Stomach (tissue), 9 donors: ENCODE results near the gene CXCR6. TPM values are rescaled to one million over a fixed set of nuclear protein-coding genes. Genes with fewer than 3 reads are reported as not detected.
"Not testable (repeated sequence)": the region's sequence is repeated elsewhere in the genome, so short reads cannot be mapped to it uniquely, and the experiment has no call there.

Experiments
- DNase-seq, 2 donors: peaks; one replicate each; pipeline versions ENCODE4 v3.0.0 to v3.0.0-alpha.2; 2013 to 2019
- H3K27ac ChIP-seq, 5 donors: fragments of 200-600 bp in 4 of 5; sonication (generic) in 4 of 5; one replicate each; pipeline ENCODE4 v1.5.1; 2013 to 2019; ENCODE audit warnings: mild to moderate bottlenecking in 1 of 5, moderate library complexity in 1 of 5
- H3K27me3 ChIP-seq, 3 donors: fragments of 200-600 bp; sonication (generic); one replicate each; pipeline ENCODE4 v1.5.1; 2017 to 2019; ENCODE audit warnings: mixed run types in 1 of 3
- H3K36me3 ChIP-seq, 4 donors: fragments of 200-600 bp; sonication (generic); 1 replicate in 3 of 4; 2 replicates in 1 of 4; pipeline ENCODE4 v1.5.1; 2016 to 2019
- H3K4me1 ChIP-seq, 4 donors: fragments of 200-600 bp; sonication (generic); one replicate each; pipeline ENCODE4 v1.5.1; 2016 to 2019
- H3K4me3 ChIP-seq, 4 donors: fragments of 200-600 bp; sonication (generic) in 3 of 4; one replicate each; pipeline ENCODE4 v1.5.1; 2016 to 2019; ENCODE audit warnings: mild to moderate bottlenecking in 1 of 4
- H3K9me3 ChIP-seq, 4 donors: fragments of 200-600 bp; sonication (generic); one replicate each; pipeline ENCODE4 v1.5.1; 2016 to 2019
- CTCF ChIP-seq, 7 experiments: fragments of 450-650 bp in 4 of 7; fragments of 200-600 bp in 3 of 7; sonication (generic) in 3 of 7; IDR thresholded peaks; one replicate each; pipeline ENCODE4 v1.5.1; 2016 to 2019; ENCODE audit warnings: antibody characterized with exemption in 7 of 7, control low read depth in 2 of 7, mild to moderate bottlenecking in 1 of 7
- EP300 ChIP-seq: sonication (generic); formaldehyde crosslinking; IDR thresholded peaks from one replicate; pipeline ENCODE4 v1.6.1; 2017; ENCODE audit warnings: antibody characterized with exemption
- POLR2A ChIP-seq, 4 donors: fragments of 450-650 bp; IDR thresholded peaks; one replicate each; pipeline ENCODE4 v1.6.1; 2016; ENCODE audit warnings: antibody characterized with exemption in 4 of 4, control low read depth in 2 of 4, mild to moderate bottlenecking in 1 of 4, moderate library complexity in 1 of 4
- POLR2AphosphoS5 ChIP-seq, 3 donors: sonication (generic); formaldehyde crosslinking; IDR thresholded peaks; one replicate each; pipeline ENCODE4 v1.6.1; 2016; ENCODE audit warnings: antibody characterized with exemption in 3 of 3
- WGBS, 5 donors: extraction: QIAGEN DNeasy Blood & Tissue Kit in 3 of 5; methylation state at CpG; one replicate each; pipeline versions ENCODE4 v1.1.5 to v1.1.7; 2013 to 2018; 5-methylcytosine and 5-hydroxymethylcytosine counted together
- intact Hi-C: fragments of 100-400 bp; cut with DNase I; formaldehyde crosslinking; loops from one replicate; pipeline ENCODE4 v1.15.1; 2023; ENCODE audit warnings: low total_unique reads
- polyA plus RNA-seq, 3 donors: library from polyadenylated mRNA; stranded (reverse); fragments of 200-250 nt; gene quantifications; one replicate each; pipeline ENCODE4 v1.2.3, GENCODE V29; 2013
- total RNA-seq, 5 donors: library from RNA; depleted of rRNA; stranded (reverse); fragments of >200 nt; gene quantifications; one replicate each; pipeline versions ENCODE4 v1.1.0 to v1.2.3, GENCODE V29; 2014 to 2016
- donor health status: healthy with polysubstance abuse.
- donor health status: Bipolar disorder and iron deficiency.
- donor health status: healthy.

The CXCR6 gene
- total and polyA plus RNA-seq, 8 donors = 0.31 to 14.8 (median 1.1) TPM; not detected in 3

GRCh38 chr3:45993421-45994027, 50.3 kb downstream of the CXCR6 start:
- TF ChIP-seq EP300 = no peak
- no peak for TF ChIP-seq POLR2AphosphoS5 (IDR thresholded peaks at IDR 0.05)
- TF ChIP-seq CTCF (IDR thresholded peaks at IDR 0.05) = no peak
- no peak for TF ChIP-seq POLR2A (IDR thresholded peaks at IDR 0.05)
- peaks cover 64 to 76% (median 68%) of the 10 kb centered on the region in 4 donors for H3K4me1 ChIP-seq
- WGBS, 5 donors = 56 to 75% (median 57%) methylated on average over 3 of the region's 3 CpGs
- H3K4me3 ChIP-seq = no peak overlapping the region
- H3K27ac ChIP-seq = peak overlapping the region; percentile 61 to 99 (median 96)
- no peak for DNase-seq
- H3K36me3 ChIP-seq = no peaks in the 10 kb centered on the region
- H3K27me3 ChIP-seq = no peaks in the 10 kb centered on the region
- H3K9me3 ChIP-seq = no peaks in the 10 kb centered on the region
- intact Hi-C loops = no loop called here

- 5 to 10% (median 5%) methylated on average over 13 to 16 of the region's 16 CpGs for WGBS, 5 donors
- intact Hi-C loops = no loop called here
- TF ChIP-seq EP300 (no peak), CTCF (IDR thresholded peaks at IDR 0.05) (no peak), POLR2AphosphoS5 (IDR thresholded peaks at IDR 0.05) (no peak), POLR2A (IDR thresholded peaks at IDR 0.05) (no peak)
- H3K4me3 ChIP-seq = peak overlapping the region; percentile 64 to 99 (median 74)
- no peaks in the 10 kb centered on the region for H3K27me3 ChIP-seq
- peaks cover 53 to 65% (median 57%) of the 10 kb centered on the region in 4 donors for H3K4me1 ChIP-seq
- peak in 1 of 2 donors; percentile 47 for DNase-seq
- peak overlapping the region; percentile 90 to 99 (median 96) for H3K27ac ChIP-seq
- no peaks in the 10 kb centered on the region for H3K9me3 ChIP-seq
- H3K36me3 ChIP-seq = no peaks in the 10 kb centered on the region
Observed at GRCh38 chr3:45994419-45995235, 51.4 kb downstream of the CXCR6 start.

- no peaks in the 10 kb centered on the region for H3K9me3 ChIP-seq
- TF ChIP-seq EP300 (no peak), POLR2AphosphoS5 (IDR thresholded peaks at IDR 0.05) (peak; percentile 50 to 93 (median 93)), POLR2A (IDR thresholded peaks at IDR 0.05) (peak in 1 of 4 donors; percentile 15)
- no peaks in the 10 kb centered on the region for H3K27me3 ChIP-seq
- 1 to 2% (median 2%) methylated on average over 44 to 67 of the region's 67 CpGs for WGBS, 5 donors
- peak; percentile 94 to 97 for DNase-seq
- peaks cover 44 to 56% (median 49%) of the 10 kb centered on the region in 4 donors for H3K4me1 ChIP-seq
- peak within 1 kb of the TSS; percentile 90 to 99 (median 96) for H3K27ac ChIP-seq
- H3K4me3 ChIP-seq = peak within 1 kb of the TSS; percentile 64 to 99 (median 74)
- H3K36me3 ChIP-seq = no peaks in the 10 kb centered on the region
- intact Hi-C loops = no loop called here
Observed at GRCh38 chr3:45995236-45996192, 52.2 kb downstream of the CXCR6 start, which contains the start of gene FYCO1. TSS of gene FYCO1 (minus strand) at chr3:45995824. CDS start at chr3:45984910, 10,914 bp downstream.

GRCh38 chr3:45997499-45997898, 54.2 kb downstream of the CXCR6 start:
- H3K27ac ChIP-seq, H3K36me3 ChIP-seq, H3K27me3 ChIP-seq, DNase-seq, H3K9me3 ChIP-seq, H3K4me3 ChIP-seq, intact Hi-C loops: not testable (repeated sequence)
- 89 to 95% (median 92%) methylated on average over 18 to 19 of the region's 19 CpGs for WGBS, 5 donors
- H3K4me1 ChIP-seq = peaks cover 26 to 36% (median 31%) of the 10 kb centered on the region in 4 donors

- Histone ChIP-seq H3K4me3 (no peak overlapping the region), H3K4me1 (peaks cover 22 to 32% (median 26%) of the 10 kb centered on the region in 4 donors), H3K27me3 (no peaks in the 10 kb centered on the region), H3K9me3 (no peaks in the 10 kb centered on the region), H3K36me3 (no peaks in the 10 kb centered on the region), H3K27ac (no peak overlapping the region)
- 49 to 70% (median 62%) methylated on average over 2 of the region's 2 CpGs for WGBS, 5 donors
- DNase-seq = no peak
- TF ChIP-seq CTCF (IDR thresholded peaks at IDR 0.05) (no peak), POLR2A (IDR thresholded peaks at IDR 0.05) (no peak), EP300 (no peak), POLR2AphosphoS5 (IDR thresholded peaks at IDR 0.05) (no peak)
- intact Hi-C loops = no loop called here
Observed at GRCh38 chr3:45997942-45998341, 54.7 kb downstream of the CXCR6 start.
